NT2/D1 (cell line): ENCODE results near the gene CHMP6.

Experiments used
- SUZ12 ChIP-seq: IDR thresholded peaks from 2 replicates; pipeline ENCODE4 v1.6.1; 2011; ENCODE audit not compliant: insufficient read length, insufficient read depth; ENCODE audit errors: extremely low read depth
- YY1 ChIP-seq: IDR thresholded peaks from 2 replicates; pipeline ENCODE4 v1.6.1; 2011; ENCODE audit not compliant: insufficient read length, insufficient read depth
- ZNF274 ChIP-seq: IDR thresholded peaks from 2 replicates; pipeline ENCODE4 v1.6.1; 2011; ENCODE audit warnings: mild to moderate bottlenecking, low read depth, low read length

GRCh38 chr17:81039096-81039495, 47.5 kb downstream of the CHMP6 start:
- no peak for TF ChIP-seq ZNF274
- TF ChIP-seq YY1 = no peak
- TF ChIP-seq SUZ12 = no peak
